SK-N-SH (cell line): ENCODE results near the gene NF2. TPM values are rescaled to one million over a fixed set of nuclear protein-coding genes. Genes with fewer than 3 reads are reported as not detected.

Source experiments
- CTCF ChIA-PET: fragments of 300-600, 350-600 bp; formaldehyde crosslinking; extraction: SDS; loops from one replicate; lab custom pipeline; 2021; lab: Yijun Ruan, JAX
- POLR2A ChIA-PET: fragments of 350-600 bp; sonication (Branson Sonifier 250); formaldehyde crosslinking; extraction: SDS; loops from one replicate; lab custom pipeline; 2020; ENCODE audit warnings: antibody characterized with exemption, inconsistent platforms; lab: Yijun Ruan, JAX
- DNase-seq: peaks from one replicate; pipeline ENCODE4 v3.0.0; 2012
- H2AFZ ChIP-seq: fragments of 200-600 bp; sonication (generic); 2 replicates; pipeline ENCODE4 v1.8.1; 2016; ENCODE audit warnings: antibody characterized with exemption, mild to moderate bottlenecking, low read depth
- H3F3A ChIP-seq: fragments of 200-600 bp; sonication (generic); replicated peaks from 2 replicates; pipeline ENCODE3; 2016; ENCODE audit warnings: antibody characterized with exemption, mild to moderate bottlenecking; ENCODE audit not compliant: insufficient read depth
- H3K27ac ChIP-seq, 2 experiments: fragments of 200-500 bp in 1 of 2; fragments of 200-600 bp in 1 of 2; sonication (Bioruptor generic) in 1 of 2; sonication (generic), shearing (Covaris generic) in 1 of 2; 2 replicates each; pipeline versions ENCODE4 v1.5.1 to v1.6.1; 2014 to 2016; ENCODE audit warnings: low read depth in 2 of 2, inconsistent platforms in 1 of 2, low read length in 1 of 2, mild to moderate bottlenecking in 1 of 2, mixed read lengths in 1 of 2
- H3K27me3 ChIP-seq: fragments of 200-600 bp; sonication (generic), shearing (Covaris generic); 2 replicates; pipeline ENCODE4 v1.6.1; 2016; ENCODE audit warnings: mixed run types; ENCODE audit not compliant: insufficient read depth
- H3K36me3 ChIP-seq, 2 experiments: fragments of 200-500 bp in 1 of 2; fragments of 200-600 bp in 1 of 2; sonication (Bioruptor generic) in 1 of 2; sonication (generic) in 1 of 2; replicated peaks in 1 of 2; 2 replicates each; pipeline versions ENCODE3 to v1.5.1; 2014 to 2016; ENCODE audit warnings: low read length in 1 of 2, mild to moderate bottlenecking in 1 of 2; ENCODE audit not compliant: insufficient read depth in 2 of 2, control insufficient read depth in 1 of 2
- H3K4me1 ChIP-seq, 2 experiments: fragments of 200-500 bp in 1 of 2; fragments of 200-600 bp in 1 of 2; sonication (Bioruptor generic) in 1 of 2; sonication (generic), shearing (Covaris generic) in 1 of 2; 2 replicates each; pipeline versions ENCODE4 v1.5.1 to v1.6.1; 2014 to 2016; ENCODE audit warnings: low read depth in 1 of 2, low read length in 1 of 2, mixed run types in 1 of 2; ENCODE audit not compliant: insufficient read depth in 2 of 2, control insufficient read depth in 1 of 2
- H3K4me2 ChIP-seq: fragments of 200-600 bp; sonication (generic), shearing (Covaris generic); 2 replicates; pipeline ENCODE4 v1.6.1; 2017; ENCODE audit warnings: mixed run types
- H3K4me3 ChIP-seq, 2 experiments: fragments of 200-500 bp in 1 of 2; fragments of 200-600 bp in 1 of 2; sonication (Bioruptor generic) in 1 of 2; sonication (generic), shearing (Covaris generic) in 1 of 2; 2 replicates each; pipeline versions ENCODE4 v1.5.1 to v1.8.1; 2014 to 2016; ENCODE audit warnings: low read depth in 2 of 2, inconsistent platforms in 1 of 2, low read length in 1 of 2, mild to moderate bottlenecking in 1 of 2, mixed read lengths in 1 of 2, moderate library complexity in 1 of 2
- H3K79me2 ChIP-seq: fragments of 200-600 bp; sonication (generic); 2 replicates; pipeline ENCODE4 v1.8.1; 2017; ENCODE audit warnings: mild to moderate bottlenecking; ENCODE audit not compliant: insufficient read depth
- H3K9ac ChIP-seq: fragments of 200-600 bp; sonication (generic); 2 replicates; pipeline ENCODE4 v1.6.1; 2017; ENCODE audit warnings: mixed run types
- H3K9me2 ChIP-seq: fragments of 200-600 bp; sonication (generic); 2 replicates; pipeline ENCODE4 v1.6.1; 2017; ENCODE audit warnings: mixed run types
- H3K9me3 ChIP-seq: fragments of 200-600 bp; sonication (generic); 2 replicates; pipeline ENCODE4 v1.6.1; 2017; ENCODE audit warnings: mixed run types, mild to moderate bottlenecking, moderate library complexity
- H4K20me1 ChIP-seq: fragments of 200-600 bp; sonication (generic); 2 replicates; pipeline ENCODE4 v1.6.1; 2017; ENCODE audit warnings: mild to moderate bottlenecking, mixed run types; ENCODE audit not compliant: insufficient read depth
- CHD2 ChIP-seq: fragments of 150-350 bp; IDR thresholded peaks from 2 replicates; pipeline ENCODE4 v1.6.1; 2018; ENCODE audit warnings: low read length; ENCODE audit not compliant: partially characterized antibody
- EP300 ChIP-seq, 2 experiments: IDR thresholded peaks; 2 replicates each; pipeline versions ENCODE4 v1.4.0 to v1.6.1; 2012; ENCODE audit warnings: borderline replicate concordance in 1 of 2, low read depth in 1 of 2, low read length in 1 of 2
- EZH2phosphoT487 ChIP-seq: fragments of 200-600 bp; sonication (generic); IDR thresholded peaks from 2 replicates; pipeline ENCODE4 v1.6.1; 2017; ENCODE audit warnings: low read depth, mixed run types, mild to moderate bottlenecking, antibody characterized with exemption, moderate library complexity, borderline replicate concordance
- FOSL2 ChIP-seq: IDR thresholded peaks from 2 replicates; pipeline ENCODE4 v1.4.0; 2012; ENCODE audit warnings: low read depth, mild to moderate bottlenecking, moderate library complexity, borderline replicate concordance
- MEF2A ChIP-seq: IDR thresholded peaks from 2 replicates; pipeline ENCODE4 v1.4.0; 2012; ENCODE audit warnings: low read depth, borderline replicate concordance
- POLR2AphosphoS5 ChIP-seq: IDR thresholded peaks from 2 replicates; pipeline ENCODE4 v1.6.1; 2012; ENCODE audit warnings: low read depth, low read length
- RAD21 ChIP-seq: IDR thresholded peaks from 2 replicates; pipeline ENCODE4 v1.6.1; 2012; ENCODE audit warnings: mild to moderate bottlenecking, low read length
- RCOR1 ChIP-seq: fragments of 150-350 bp; IDR thresholded peaks from 2 replicates; pipeline ENCODE4 v1.6.1; 2017; ENCODE audit warnings: antibody characterized with exemption, low read length
- REST ChIP-seq: IDR thresholded peaks from 2 replicates; pipeline ENCODE4 v1.6.1; 2012; ENCODE audit warnings: mild to moderate bottlenecking, low read depth, low read length, moderate library complexity
- RXRA ChIP-seq: IDR thresholded peaks from 2 replicates; pipeline ENCODE4 v1.4.0; 2012; ENCODE audit warnings: low read depth, mild to moderate bottlenecking, borderline replicate concordance
- SIN3A ChIP-seq: IDR thresholded peaks from 2 replicates; pipeline ENCODE4 v1.6.1; 2012; ENCODE audit warnings: low read depth, mild to moderate bottlenecking, low read length, moderate library complexity, borderline replicate concordance
- SMC3 ChIP-seq: IDR thresholded peaks from 2 replicates; pipeline ENCODE4 v1.6.1; 2012; ENCODE audit warnings: low read depth, low read length, improper control_type of control experiment
- USF2 ChIP-seq: fragments of 150-350 bp; IDR thresholded peaks from 2 replicates; pipeline ENCODE4 v1.6.1; 2017; ENCODE audit warnings: antibody characterized with exemption, low read length, low read depth, borderline replicate concordance
- YY1 ChIP-seq: IDR thresholded peaks from 2 replicates; pipeline ENCODE4 v1.4.0; 2012; ENCODE audit warnings: low read depth, mild to moderate bottlenecking
- WGBS: methylation state at CpG from one replicate; pipeline ENCODE4 v1.1.6; 2017; ENCODE audit warnings: low lambda C conversion rate; 5-methylcytosine and 5-hydroxymethylcytosine counted together
- polyA plus RNA-seq, 3 experiments: library from polyadenylated mRNA; depleted of rRNA; stranded (reverse); fragments of >200 nt; gene quantifications; 2 replicates each; pipeline ENCODE4 v1.2.3, GENCODE V29; 2012

The NF2 gene
- polyA plus RNA-seq, 1 of the 3 experiments (the other 2 are of a cell fraction) = 44.1 TPM

DNA sequence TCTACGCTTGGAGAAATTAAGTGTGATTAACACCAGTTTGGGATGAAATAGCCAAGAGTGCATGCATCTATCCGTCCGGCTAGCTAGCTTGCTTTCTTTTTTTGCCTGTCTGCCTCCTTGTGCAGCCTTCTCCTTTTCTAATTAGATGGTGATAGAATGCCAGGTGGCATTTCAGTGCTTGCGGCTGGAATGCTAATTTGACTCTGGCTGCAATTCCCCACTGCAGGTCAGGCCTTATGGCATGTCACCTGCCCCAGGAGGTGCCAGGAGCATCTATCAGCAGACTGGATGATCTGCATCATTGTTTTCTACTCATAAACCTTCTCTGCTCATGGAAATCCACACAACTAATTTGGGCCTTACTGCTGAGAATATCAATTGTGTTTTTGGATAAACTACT lies 65.2 kb downstream of the NF2 start:
- Histone ChIP-seq H3K9ac (no peak overlapping the region), H3K27ac (no peak overlapping the region), H2AFZ (no peak overlapping the region), H3K4me1 (no peaks in the 10 kb centered on the region), H3K79me2 (no peaks in the 10 kb centered on the region), H3K27me3 (no peaks in the 10 kb centered on the region), H4K20me1 (no peaks in the 10 kb centered on the region), H3K36me3 (peaks cover 38 to 40% of the 10 kb centered on the region in 2 experiments), H3K9me2 (no peaks in the 10 kb centered on the region), H3K4me3 (no peak overlapping the region), H3K4me2 (no peak overlapping the region), H3K9me3 (no peaks in the 10 kb centered on the region), H3F3A (no peaks in the 10 kb centered on the region)
- TF ChIP-seq EZH2phosphoT487 (no peak), USF2 (no peak), MEF2A (no peak), RXRA (no peak), RAD21 (no peak), SMC3 (no peak), YY1 (no peak), RCOR1 (no peak), POLR2AphosphoS5 (no peak), EP300 (IDR thresholded peaks at IDR 0.05; ENCODE audit: borderline replicate concordance in 1 of 2, low read depth in 1 of 2, low read length in 1 of 2) (no peak), FOSL2 (no peak), REST (no peak), CHD2 (no peak), SIN3A (no peak)
- POLR2A ChIA-PET = no interaction called here
- DNase-seq = no peak
- CTCF ChIA-PET = interaction anchor here (0.8 to 2.7 kb wide), 4 partner anchors 21 to 43 kb away, joined by 4 to 9 read pairs (median 4); no protein-coding TSS in a partner anchor
- WGBS = 92% methylated on average over 4 of the region's 4 CpGs
